GM21423 (cell line): Measurements from ENCODE around the gene MICAL3.
"Not testable (repeated sequence)": the region's sequence is repeated elsewhere in the genome, so short reads cannot be mapped to it uniquely, and the experiment has no call there.

Experiments
- ATAC-seq: cut with Tn5 transposase; IDR thresholded peaks from one replicate; pipeline ENCODE4 v1.9.1; 2021; ENCODE audit warnings: mild to moderate bottlenecking, moderate library complexity; ENCODE audit not compliant: unreplicated experiment

The MICAL3 gene

GRCh38 chr22:17939579-17939978 lies 84.8 kb downstream of the MICAL3 start:
- no peak for ATAC-seq

- no peak for ATAC-seq
Observed at GRCh38 chr22:17939011-17939410, 85.3 kb downstream of the MICAL3 start.

- no peak for ATAC-seq
Observed at GRCh38 chr22:17938484-17938924, 85.9 kb downstream of the MICAL3 start.

- not testable (repeated sequence) for ATAC-seq
Observed at GRCh38 chr22:17932457-17932856, 91.9 kb downstream of the MICAL3 start.

GRCh38 chr22:17931400-17931825 lies 92.9 kb downstream of the MICAL3 start:
- ATAC-seq = no peak

GRCh38 chr22:17930455-17931313 lies 93.7 kb downstream of the MICAL3 start:
- ATAC-seq = no peak

GRCh38 chr22:17929909-17930308 lies 94.5 kb downstream of the MICAL3 start:
- ATAC-seq = no peak

- ATAC-seq = no peak
Observed at GRCh38 chr22:17928391-17928790, 96.0 kb downstream of the MICAL3 start.

GRCh38 chr22:17927062-17927461 lies 97.3 kb downstream of the MICAL3 start:
- no peak for ATAC-seq

- ATAC-seq = no peak
Observed at GRCh38 chr22:17926516-17926915, 97.8 kb downstream of the MICAL3 start.

- ATAC-seq = no peak
Observed at GRCh38 chr22:17925431-17925841, 98.9 kb downstream of the MICAL3 start.

GRCh38 chr22:17924735-17925364 lies 99.5 kb downstream of the MICAL3 start:
- no peak for ATAC-seq

GRCh38 chr22:17924076-17924475 lies 100.3 kb downstream of the MICAL3 start:
- ATAC-seq = no peak

GRCh38 chr22:17922925-17923903 lies 101.1 kb downstream of the MICAL3 start:
- ATAC-seq = no peak

- ATAC-seq = no peak
Observed at GRCh38 chr22:17921871-17922821, 102.2 kb downstream of the MICAL3 start.

- ATAC-seq = no peak
Observed at GRCh38 chr22:17920992-17921650, 103.2 kb downstream of the MICAL3 start.

GRCh38 chr22:17920145-17920605 lies 104.2 kb downstream of the MICAL3 start:
- no peak for ATAC-seq

- ATAC-seq = no peak
Observed at GRCh38 chr22:17919276-17920144, 104.9 kb downstream of the MICAL3 start.
